ENCODE data around the gene EPHA3. TPM values are rescaled to one million over a fixed set of nuclear protein-coding genes. Genes with fewer than 3 reads are reported as not detected.

The EPHA3 gene
- total RNA-seq, 4 donors from 2014 or later = 13.1 to 25.8 (median 21.2) TPM

DNA sequence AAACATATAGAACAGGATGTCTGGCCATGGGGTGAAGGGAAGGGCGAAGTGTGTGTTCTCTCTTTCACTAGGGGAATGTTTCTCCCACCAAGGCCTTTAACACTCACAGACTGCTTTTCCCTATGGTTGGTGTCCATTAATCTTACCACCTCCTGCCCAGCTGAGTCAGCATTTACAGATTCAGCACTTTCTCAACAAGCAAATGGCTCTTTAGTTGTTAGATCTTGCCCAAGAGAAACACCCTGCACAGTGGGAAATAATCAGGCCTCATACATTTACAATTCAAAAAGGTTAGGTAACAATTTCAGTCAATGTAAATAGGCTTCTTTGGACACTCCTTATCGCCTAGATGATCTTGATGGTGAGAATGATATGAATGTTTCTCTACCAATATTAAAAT, 418.2 kb downstream of the EPHA3 start:
- no peak for TF ChIP-seq POLR2A (IDR thresholded peaks at IDR 0.05; ENCODE audit: low read depth)
- TF ChIP-seq EP300 (IDR thresholded peaks at IDR 0.05) = no peak
- TF ChIP-seq CTCF (IDR thresholded peaks at IDR 0.05) = no peak
- no peak for TF ChIP-seq POLR2AphosphoS5 (IDR thresholded peaks at IDR 0.05)
- WGBS = 93% methylated on average over 2 of the region's 2 CpGs
- Histone ChIP-seq H3K4me1 (no peaks in the 10 kb centered on the region), H3K27ac (replicated peaks in 1 of 4) (no peak overlapping the region), H3K27me3 (no peaks in the 10 kb centered on the region), H3K36me3 (no peaks in the 10 kb centered on the region), H3K4me3 (no peak overlapping the region), H3K9me3 (no peaks in the 10 kb centered on the region)
- intact Hi-C loops (cut with DNase I) = no loop called here
- DNase-seq (ENCODE audit: extremely low spot score) = no peak

DNA sequence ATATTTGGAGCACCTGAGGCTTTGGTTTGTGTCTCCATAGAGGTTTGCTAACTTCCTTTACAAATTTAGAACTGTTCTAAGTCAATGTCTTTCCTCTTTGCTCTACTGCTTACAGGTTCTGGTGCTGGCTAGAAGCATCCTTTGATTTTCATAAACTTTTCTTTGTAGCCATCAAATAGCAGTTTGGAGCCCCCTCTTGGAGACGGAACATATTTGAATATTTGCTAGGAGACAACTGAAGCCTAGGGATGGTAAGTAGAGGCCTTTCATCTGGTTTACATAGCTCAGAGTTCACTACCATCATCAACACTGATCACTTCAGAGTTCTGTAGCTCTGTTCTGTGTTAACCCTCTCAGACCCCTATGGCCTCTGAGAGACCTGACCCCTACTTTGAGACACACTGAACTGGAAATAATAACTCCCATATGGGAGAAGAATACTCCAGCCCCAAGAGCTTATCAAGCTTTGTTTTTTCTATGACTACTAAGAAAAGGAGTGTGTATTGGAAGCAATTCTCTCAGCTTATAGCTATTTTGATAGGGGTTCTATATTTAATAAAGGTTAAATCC, 420.4 kb downstream of the EPHA3 start:
- no peaks in the 10 kb centered on the region for H3K4me1 ChIP-seq
- H3K27me3 ChIP-seq = no peaks in the 10 kb centered on the region
- no peaks in the 10 kb centered on the region for H3K9me3 ChIP-seq
- intact Hi-C loops (cut with DNase I) = no loop called here
- no peak for TF ChIP-seq POLR2AphosphoS5 (IDR thresholded peaks at IDR 0.05)
- no peak for TF ChIP-seq CTCF (IDR thresholded peaks at IDR 0.05)
- TF ChIP-seq EP300 (IDR thresholded peaks at IDR 0.05) = no peak
- no peak for TF ChIP-seq POLR2A (IDR thresholded peaks at IDR 0.05; ENCODE audit: low read depth)
- no peak overlapping the region for H3K4me3 ChIP-seq
- 77% methylated on average over 1 of the region's 1 CpG for WGBS
- no peaks in the 10 kb centered on the region for H3K36me3 ChIP-seq
- no peak overlapping the region for H3K27ac ChIP-seq (replicated peaks in 1 of 4)
- DNase-seq (ENCODE audit: extremely low spot score) = no peak
